Brain microvascular endothelial cell (primary cell): ENCODE data around the gene TPT1.

Source experiments
- DNase-seq: peaks from one replicate; pipeline ENCODE4 v3.0.0-alpha.2; 2020
- H3K27ac ChIP-seq: fragments of 250-450 bp; sonication (Bioruptor Pico); 2 replicates; pipeline ENCODE4 v1.5.1; 2020; ENCODE audit warnings: mild to moderate bottlenecking, moderate library complexity
- H3K27me3 ChIP-seq: fragments of 250-450 bp; sonication (Bioruptor Pico); replicated peaks from 2 replicates; pipeline ENCODE4 v1.5.1; 2020; ENCODE audit warnings: mild to moderate bottlenecking
- H3K36me3 ChIP-seq: fragments of 250-450 bp; sonication (Bioruptor Pico); replicated peaks from 2 replicates; pipeline ENCODE4 v1.5.1; 2020; ENCODE audit warnings: mild to moderate bottlenecking
- H3K4me3 ChIP-seq: 2 replicates; pipeline ENCODE4 v1.5.1; 2011; ENCODE audit warnings: low read depth, mild to moderate bottlenecking, control low read depth, low read length, moderate library complexity
- in situ Hi-C: cut with HindIII; loops from 2 replicates; pipeline ENCODE4 v1.10.0; 2017; ENCODE audit warnings: low sequenced_read_pairs, low pct_ligation_motif_present
- TF ChIP-seq, protein P1 (sequence below): IDR thresholded peaks from 2 replicates; pipeline ENCODE4 v1.5.1; 2011; ENCODE audit warnings: low read depth, mild to moderate bottlenecking, moderate library complexity, low read length, control low read depth, inconsistent platforms; ENCODE audit errors: missing control alignments

TPT1 gene

DNA sequence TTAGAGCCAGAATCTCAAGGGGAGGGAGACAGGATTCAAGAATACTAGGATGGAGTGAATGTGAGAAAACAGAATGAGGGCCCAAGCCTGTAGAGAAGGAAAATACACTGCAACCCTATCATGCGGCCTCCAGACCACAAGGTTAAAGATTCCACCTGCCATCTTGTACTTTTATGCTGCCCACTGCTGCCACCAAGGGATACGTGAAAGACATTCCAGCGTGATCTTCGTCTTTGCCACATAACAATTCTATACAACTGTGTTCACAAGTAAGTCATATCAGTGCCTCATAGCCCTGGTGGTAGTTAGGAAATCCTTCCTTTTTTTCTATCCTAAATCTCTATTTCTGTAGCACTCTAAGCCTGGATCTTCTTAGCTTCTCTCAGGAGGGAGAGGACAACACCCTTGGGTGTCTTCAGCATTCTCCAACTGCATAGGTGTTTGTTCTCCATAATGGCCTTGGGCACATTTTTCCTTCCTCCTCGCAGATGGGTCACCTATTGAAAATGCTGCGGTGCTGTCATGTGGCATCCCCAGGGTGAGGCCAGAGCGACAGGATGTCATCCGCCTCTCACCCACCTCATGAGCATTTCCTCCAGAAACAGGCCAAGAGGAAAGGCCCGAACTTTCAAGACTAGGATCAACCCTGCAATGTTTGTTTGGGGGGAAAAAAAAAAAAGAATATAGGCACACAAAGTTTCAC, 13.6 kb downstream of the TPT1 start:
- Histone ChIP-seq H3K27ac (peak overlapping the region; percentile 90), H3K36me3 (no peaks in the 10 kb centered on the region)
- no peak for DNase-seq

DNA sequence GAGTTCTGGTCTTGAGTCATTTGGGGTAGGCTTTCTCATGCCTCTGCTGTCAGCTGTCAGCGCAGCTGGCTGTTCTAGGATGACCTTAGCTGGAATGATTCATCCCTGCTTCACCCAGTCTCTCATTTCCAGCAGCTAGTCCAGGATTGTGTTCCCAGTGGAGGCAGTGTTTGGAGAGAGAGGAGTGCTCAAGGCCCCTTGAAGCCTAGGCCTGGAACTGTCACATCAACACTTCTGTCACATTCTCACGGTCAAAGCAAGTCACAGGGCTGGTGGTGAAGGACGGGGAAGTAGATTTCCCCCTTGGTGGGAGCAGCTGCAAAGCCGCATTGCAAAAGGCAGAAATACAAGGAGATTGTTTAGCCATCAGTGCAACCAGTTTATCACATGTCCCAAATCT, 15.2 kb downstream of the TPT1 start:
- Histone ChIP-seq H3K27ac (peak overlapping the region; percentile 81), H3K4me3 (no peak overlapping the region), H3K36me3 (no peaks in the 10 kb centered on the region), H3K27me3 (no peaks in the 10 kb centered on the region)
- in situ Hi-C loops: no loop called here
- TF ChIP-seq, protein P1, sequence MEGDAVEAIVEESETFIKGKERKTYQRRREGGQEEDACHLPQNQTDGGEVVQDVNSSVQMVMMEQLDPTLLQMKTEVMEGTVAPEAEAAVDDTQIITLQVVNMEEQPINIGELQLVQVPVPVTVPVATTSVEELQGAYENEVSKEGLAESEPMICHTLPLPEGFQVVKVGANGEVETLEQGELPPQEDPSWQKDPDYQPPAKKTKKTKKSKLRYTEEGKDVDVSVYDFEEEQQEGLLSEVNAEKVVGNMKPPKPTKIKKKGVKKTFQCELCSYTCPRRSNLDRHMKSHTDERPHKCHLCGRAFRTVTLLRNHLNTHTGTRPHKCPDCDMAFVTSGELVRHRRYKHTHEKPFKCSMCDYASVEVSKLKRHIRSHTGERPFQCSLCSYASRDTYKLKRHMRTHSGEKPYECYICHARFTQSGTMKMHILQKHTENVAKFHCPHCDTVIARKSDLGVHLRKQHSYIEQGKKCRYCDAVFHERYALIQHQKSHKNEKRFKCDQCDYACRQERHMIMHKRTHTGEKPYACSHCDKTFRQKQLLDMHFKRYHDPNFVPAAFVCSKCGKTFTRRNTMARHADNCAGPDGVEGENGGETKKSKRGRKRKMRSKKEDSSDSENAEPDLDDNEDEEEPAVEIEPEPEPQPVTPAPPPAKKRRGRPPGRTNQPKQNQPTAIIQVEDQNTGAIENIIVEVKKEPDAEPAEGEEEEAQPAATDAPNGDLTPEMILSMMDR: peak; percentile 11
- peak; percentile 87 for DNase-seq

More for the DNA sequence above, 13.6 kb downstream of the TPT1 start:
- in situ Hi-C loops: no loop called here
- H3K4me3 ChIP-seq: no peak overlapping the region
- TF ChIP-seq, protein P1: no peak
- no peaks in the 10 kb centered on the region for H3K27me3 ChIP-seq

DNA sequence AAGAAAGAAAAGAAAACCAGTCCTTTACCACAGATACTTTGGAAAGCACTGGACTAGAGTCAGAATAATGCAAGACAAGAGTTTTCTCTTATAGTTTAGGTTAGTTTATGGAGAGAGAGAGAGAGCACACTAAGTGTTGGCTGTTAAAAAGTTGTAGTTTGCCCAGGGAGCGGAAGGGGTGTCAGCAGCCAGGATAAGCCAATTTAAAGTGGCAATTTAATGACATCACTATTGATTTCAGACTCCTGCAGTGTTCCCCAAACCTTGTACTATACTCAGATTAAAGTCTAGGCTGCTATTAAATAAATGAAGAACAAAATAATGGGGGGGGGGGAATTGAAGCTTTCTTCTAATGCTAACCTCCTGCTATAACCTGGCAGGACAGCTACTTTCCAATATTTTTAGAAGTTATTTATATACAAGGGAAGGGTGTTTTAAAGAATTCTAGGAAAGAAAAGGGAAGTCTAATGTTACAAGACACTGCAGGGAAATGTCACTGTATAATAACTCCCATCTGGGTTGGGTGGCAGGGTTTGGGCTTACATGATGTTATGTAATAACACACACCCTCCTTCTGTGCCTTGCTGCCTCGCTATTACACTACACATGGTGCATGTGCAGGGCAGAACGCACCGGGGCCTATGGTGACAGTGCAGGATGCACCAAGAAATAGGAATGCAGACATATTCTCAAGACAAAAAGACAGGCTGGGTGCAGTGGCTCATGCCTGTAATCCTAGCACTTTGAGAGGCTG, 19.9 kb downstream of the TPT1 start:
- no peaks in the 10 kb centered on the region for H3K36me3 ChIP-seq
- no peak overlapping the region for H3K4me3 ChIP-seq
- TF ChIP-seq, protein P1: no peak
- no peak for DNase-seq
- no peaks in the 10 kb centered on the region for H3K27me3 ChIP-seq
- H3K27ac ChIP-seq: no peak overlapping the region
- in situ Hi-C loops: no loop called here

DNA sequence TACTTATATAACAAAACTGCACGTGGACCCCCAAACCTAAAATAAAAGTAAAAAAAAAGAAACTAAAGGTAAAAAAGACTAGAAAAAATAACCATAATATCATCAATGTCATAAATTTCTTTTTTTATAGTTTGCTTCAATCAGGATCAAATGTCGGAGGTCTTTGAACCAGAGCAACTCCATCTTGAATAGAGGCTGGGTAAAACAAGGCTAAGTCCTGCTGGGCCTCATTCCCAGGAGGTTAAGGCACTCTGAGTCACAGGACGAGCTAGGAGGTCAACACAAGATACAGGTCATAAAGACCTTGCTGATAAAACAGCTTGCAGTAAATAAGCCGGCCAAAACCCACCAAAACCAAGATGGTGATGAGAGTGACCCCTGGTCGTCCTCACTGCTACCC, 24.0 kb downstream of the TPT1 start:
- DNase-seq: no peak
- Histone ChIP-seq H3K27me3 (no peaks in the 10 kb centered on the region), H3K27ac (no peak overlapping the region), H3K4me3 (no peak overlapping the region), H3K36me3 (no peaks in the 10 kb centered on the region)
- in situ Hi-C loops: no loop called here
- TF ChIP-seq, protein P1: no peak

DNA sequence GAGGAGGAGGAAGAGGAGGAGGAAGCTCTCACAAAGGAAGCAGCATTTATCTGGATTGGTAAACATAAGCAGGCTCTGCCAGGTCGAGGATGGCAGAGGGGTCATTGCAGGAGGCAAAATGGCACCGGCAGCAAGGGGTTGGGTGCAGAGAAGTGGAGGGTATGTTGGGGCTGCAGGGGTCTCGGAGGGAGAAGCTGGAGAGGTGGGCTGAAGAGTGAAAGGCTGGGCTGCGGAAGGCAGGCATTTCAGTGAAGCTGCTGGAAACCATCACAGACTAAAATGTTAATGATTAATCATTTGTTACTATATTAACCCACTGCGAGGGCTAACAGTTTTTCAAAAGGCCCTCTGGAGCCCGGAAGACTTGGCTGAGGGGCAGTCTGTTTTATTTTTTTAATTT, 24.6 kb downstream of the TPT1 start:
- no peak for DNase-seq
- in situ Hi-C loops: no loop called here
- no peak overlapping the region for H3K4me3 ChIP-seq

More for the DNA sequence above, 24.6 kb downstream of the TPT1 start:
- Histone ChIP-seq H3K27ac (no peak overlapping the region), H3K27me3 (no peaks in the 10 kb centered on the region), H3K36me3 (no peaks in the 10 kb centered on the region)
- TF ChIP-seq, protein P1: no peak
